Measurements from ENCODE around the gene RPS19BP1.

DNA sequence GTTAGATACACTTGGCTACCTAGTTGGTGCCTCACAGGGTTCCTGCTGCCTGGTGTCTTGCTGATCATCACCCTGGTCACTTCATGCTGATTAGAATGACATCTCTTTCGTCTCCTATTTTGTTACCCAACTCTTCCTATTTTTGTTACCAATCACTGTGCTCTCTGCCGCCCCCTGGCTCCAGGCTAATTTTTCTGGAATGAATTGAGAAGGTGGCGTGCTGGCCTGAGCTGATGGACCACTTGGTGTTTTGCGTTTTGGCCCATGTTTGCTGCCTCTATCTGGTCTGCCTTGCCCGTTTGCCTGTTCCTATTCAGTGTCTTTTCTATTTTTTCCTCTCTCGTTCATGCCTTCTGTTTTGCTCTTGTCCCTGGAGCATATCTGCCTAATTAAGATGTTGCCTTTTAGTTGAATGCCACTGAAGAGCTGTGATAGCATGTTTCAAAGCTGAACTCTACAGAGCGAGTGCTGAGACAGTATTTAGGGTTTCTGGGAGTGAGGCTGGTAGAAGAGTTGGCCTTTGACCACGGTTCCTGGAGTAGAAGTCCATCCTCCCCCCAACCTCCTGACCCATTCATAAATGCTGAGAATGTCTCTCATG lies 18.1 kb downstream of the RPS19BP1 start:
- TF ChIP-seq CTCF (IDR thresholded peaks at IDR 0.05): peak; percentile 73
- TF ChIP-seq EZH2 (IDR thresholded peaks at IDR 0.05; ENCODE audit: borderline replicate concordance, insufficient read depth, low read depth, low read length, poor library complexity, severe bottlenecking): no peak

Measured in B cell (primary cell).